AG09319 (cell line): ENCODE measurements around the gene CAB39.

Experiments used
- DNase-seq: peaks from one replicate; pipeline ENCODE4 v3.0.0-alpha.2; 2010; ENCODE audit warnings: low read depth; ENCODE audit errors: extremely low read depth
- TF ChIP-seq, protein P1 (sequence below): IDR thresholded peaks from 2 replicates; pipeline ENCODE4 v1.5.1; 2011; ENCODE audit warnings: low read depth, mild to moderate bottlenecking, inconsistent platforms, low read length, moderate library complexity

Gene CAB39

DNA sequence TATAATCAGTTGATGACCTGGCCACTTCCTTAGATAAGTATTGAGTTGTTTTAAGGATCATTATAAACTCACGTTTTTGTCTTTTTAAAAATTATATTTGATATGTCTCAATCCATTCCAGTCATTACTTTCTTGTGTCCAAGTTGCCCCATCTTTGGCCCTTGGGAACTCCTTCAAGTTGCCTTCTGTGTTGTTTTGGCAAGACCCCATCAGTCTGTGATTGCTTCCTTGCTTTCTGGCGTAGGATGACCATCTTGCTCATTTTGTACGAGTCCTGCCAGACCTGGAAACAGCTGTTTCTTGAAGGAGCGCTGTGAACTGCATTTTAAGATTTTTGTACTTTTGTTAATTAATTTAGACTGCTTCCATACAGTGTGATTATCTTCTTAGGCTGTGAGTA lies 83.2 kb downstream of the CAB39 start:
- DNase-seq: peak; percentile 57
- TF ChIP-seq, protein P1, sequence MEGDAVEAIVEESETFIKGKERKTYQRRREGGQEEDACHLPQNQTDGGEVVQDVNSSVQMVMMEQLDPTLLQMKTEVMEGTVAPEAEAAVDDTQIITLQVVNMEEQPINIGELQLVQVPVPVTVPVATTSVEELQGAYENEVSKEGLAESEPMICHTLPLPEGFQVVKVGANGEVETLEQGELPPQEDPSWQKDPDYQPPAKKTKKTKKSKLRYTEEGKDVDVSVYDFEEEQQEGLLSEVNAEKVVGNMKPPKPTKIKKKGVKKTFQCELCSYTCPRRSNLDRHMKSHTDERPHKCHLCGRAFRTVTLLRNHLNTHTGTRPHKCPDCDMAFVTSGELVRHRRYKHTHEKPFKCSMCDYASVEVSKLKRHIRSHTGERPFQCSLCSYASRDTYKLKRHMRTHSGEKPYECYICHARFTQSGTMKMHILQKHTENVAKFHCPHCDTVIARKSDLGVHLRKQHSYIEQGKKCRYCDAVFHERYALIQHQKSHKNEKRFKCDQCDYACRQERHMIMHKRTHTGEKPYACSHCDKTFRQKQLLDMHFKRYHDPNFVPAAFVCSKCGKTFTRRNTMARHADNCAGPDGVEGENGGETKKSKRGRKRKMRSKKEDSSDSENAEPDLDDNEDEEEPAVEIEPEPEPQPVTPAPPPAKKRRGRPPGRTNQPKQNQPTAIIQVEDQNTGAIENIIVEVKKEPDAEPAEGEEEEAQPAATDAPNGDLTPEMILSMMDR: no peak

DNA sequence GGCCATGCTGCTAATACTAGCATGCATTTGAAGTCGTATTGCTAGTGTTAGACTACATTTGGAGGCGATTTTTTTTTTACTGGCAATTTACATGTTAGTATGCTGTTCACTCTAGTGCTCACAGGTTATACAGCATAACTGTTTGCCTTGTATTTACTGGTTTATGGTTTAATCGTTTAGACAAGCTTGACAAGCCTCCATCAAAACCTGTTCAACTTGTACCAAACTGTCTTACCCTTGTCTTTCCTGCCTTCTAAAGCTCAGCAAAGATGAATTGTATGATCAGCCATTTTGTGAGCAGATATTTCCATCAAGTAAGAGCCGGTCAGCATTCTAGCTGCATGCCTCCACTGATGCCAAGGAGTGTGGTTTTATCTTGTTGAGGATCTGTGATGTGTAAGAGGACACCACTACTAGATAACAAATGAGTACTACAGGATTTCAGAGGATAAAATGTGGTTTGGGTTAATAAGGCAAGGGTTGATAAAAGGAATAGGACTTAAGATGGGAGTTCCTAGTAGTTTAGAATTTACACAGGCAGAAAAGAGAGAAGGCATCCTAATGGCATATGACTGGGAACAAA lies 83.7 kb downstream of the CAB39 start:
- TF ChIP-seq, protein P1: no peak
- DNase-seq: peak; percentile 39

DNA sequence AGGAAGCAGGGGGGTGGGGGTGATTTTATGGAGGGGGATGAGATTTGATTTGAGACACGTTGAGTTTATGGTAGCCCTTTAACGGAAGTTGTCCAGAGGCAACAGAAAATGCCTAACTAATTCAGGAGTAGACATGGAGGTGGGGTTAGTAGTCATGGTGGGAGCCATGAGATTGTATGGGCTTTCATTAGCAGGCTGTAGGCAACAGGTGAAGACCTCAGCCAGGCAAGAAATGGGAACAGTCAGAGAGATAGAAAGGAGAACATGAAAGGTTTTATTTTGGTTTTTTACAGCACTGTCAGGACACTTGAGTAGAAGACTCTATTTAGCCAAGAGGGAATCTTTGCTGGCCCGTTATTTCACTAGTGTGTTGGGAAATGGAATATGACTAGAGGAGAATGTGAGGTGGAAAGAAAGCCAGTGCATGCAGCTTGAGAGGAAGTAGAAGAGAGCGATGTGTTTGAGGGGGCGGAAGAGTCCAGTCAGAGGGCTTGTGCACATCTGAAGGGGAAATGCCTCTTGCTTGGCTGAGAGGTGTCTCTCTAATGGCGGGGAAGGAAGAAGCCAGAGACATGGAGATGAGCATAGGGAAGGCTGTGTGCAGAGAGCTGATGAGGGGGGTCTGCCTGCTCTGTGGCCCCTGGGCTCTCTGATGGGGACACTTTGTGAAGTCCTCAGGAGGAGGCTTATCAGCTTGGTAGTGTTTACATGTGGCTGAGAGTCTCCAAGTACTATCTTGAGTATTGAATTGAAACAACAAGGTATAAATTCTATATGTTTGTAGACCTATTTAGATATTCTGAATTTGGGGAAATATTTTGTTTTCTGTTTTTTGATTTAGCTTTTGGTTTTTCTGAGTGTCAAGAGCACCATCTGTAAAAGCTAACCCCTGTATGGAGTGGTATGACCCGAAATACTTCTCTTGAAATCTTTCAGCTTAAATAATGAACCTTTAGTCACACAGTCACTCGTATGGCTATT lies 85.2 kb downstream of the CAB39 start:
- TF ChIP-seq, protein P1: no peak
- no peak for DNase-seq

DNA sequence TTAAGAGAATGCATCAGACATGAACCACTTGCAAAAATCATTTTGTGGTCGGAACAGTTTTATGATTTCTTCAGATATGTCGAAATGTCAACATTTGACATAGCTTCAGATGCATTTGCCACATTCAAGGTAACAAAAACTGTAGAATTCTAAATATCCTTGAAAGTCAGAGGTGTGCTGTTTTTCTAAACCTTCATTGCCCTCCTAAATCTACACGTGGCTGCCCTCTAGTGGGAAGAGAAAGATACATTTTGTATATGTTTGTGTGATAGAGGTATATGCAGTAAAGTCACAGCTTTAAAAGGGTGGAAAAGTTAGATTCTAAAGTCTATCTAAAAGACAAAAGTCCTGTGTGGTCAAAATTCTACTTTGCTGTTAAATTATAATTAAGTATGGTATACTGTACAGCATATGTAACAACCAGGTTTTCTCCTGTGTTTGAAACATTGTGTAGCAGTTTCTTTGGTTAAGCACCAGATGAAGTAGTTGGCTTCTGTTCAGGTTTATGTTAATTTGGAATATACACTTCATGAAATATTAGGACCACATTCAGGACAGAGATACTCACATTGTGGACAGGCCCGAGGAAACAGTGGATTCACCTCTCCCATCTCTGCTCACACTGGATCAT lies 86.2 kb downstream of the CAB39 start:
- TF ChIP-seq, protein P1: peak; percentile 63
- no peak for DNase-seq

- DNase-seq: no peak
- TF ChIP-seq, protein P1: no peak
Observed at GRCh38 chr2:230805353-230806017, 92.8 kb downstream of the CAB39 start.

- DNase-seq: no peak
- TF ChIP-seq, protein P1: no peak
Observed at GRCh38 chr2:230807729-230808128, 95.1 kb downstream of the CAB39 start.
